HepG2 (cell line): ENCODE measurements around the gene SLC39A10. TPM values are rescaled to one million over a fixed set of nuclear protein-coding genes. Genes with fewer than 3 reads are reported as not detected.

Experiments
- ATF6 ChIP-seq: sonication (generic); formaldehyde crosslinking; conservative IDR thresholded peaks from 2 replicates; pipeline ENCODE4 v1.4.0; 2020; ENCODE audit warnings: missing genetic modification reagents
- ELF1 ChIP-seq: sonication (generic); formaldehyde crosslinking; IDR thresholded peaks from 2 replicates; pipeline ENCODE4 v1.4.0; 2020; ENCODE audit warnings: missing genetic modification reagents
- ETS1 ChIP-seq: sonication (generic); formaldehyde crosslinking; IDR thresholded peaks from 2 replicates; pipeline ENCODE4 v1.4.0; 2020; ENCODE audit warnings: missing genetic modification reagents
- ETV5 ChIP-seq: IDR thresholded peaks from 2 replicates; pipeline ENCODE4 v1.6.1; 2018; ENCODE audit warnings: missing biosample characterization, missing genetic modification reagents, inconsistent platforms, borderline replicate concordance
- PAXIP1 ChIP-seq: sonication (generic); formaldehyde crosslinking; conservative IDR thresholded peaks from 2 replicates; pipeline ENCODE4 v1.4.0; 2020; ENCODE audit warnings: mild to moderate bottlenecking, missing genetic modification reagents, moderate library complexity
- RELA ChIP-seq: sonication (generic); formaldehyde crosslinking; IDR thresholded peaks from 2 replicates; pipeline ENCODE4 v1.4.0; 2020; ENCODE audit warnings: missing genetic modification reagents
- SOX5 ChIP-seq: IDR thresholded peaks from 2 replicates; pipeline ENCODE4 v1.6.1; 2016; ENCODE audit warnings: borderline replicate concordance
- TARDBP ChIP-seq: sonication (generic); formaldehyde crosslinking; IDR thresholded peaks from 2 replicates; pipeline ENCODE4 v1.8.0; 2022; ENCODE audit warnings: mild to moderate bottlenecking, missing genetic modification reagents
- UBTF ChIP-seq: sonication (generic); formaldehyde crosslinking; IDR thresholded peaks from 2 replicates; pipeline ENCODE4 v1.4.0; 2020; ENCODE audit warnings: mild to moderate bottlenecking, missing genetic modification reagents
- ZGPAT ChIP-seq: IDR thresholded peaks from 2 replicates; pipeline ENCODE4 v1.6.1; 2016; ENCODE audit warnings: mild to moderate bottlenecking
- ZNF292 ChIP-seq: sonication (generic); formaldehyde crosslinking; IDR thresholded peaks from 2 replicates; pipeline ENCODE4 v1.8.1; 2022; ENCODE audit warnings: mild to moderate bottlenecking, low read depth, missing genetic modification reagents, borderline replicate concordance
- ZNF326 ChIP-seq: sonication (generic); formaldehyde crosslinking; IDR thresholded peaks from 2 replicates; pipeline ENCODE4 v1.4.0; 2020; ENCODE audit warnings: missing genetic modification reagents, borderline replicate concordance
- ZNF343 ChIP-seq: sonication (generic); formaldehyde crosslinking; IDR thresholded peaks from 2 replicates; pipeline ENCODE4 v1.4.0; 2020; ENCODE audit warnings: mild to moderate bottlenecking, missing genetic modification reagents
- ZNF605 ChIP-seq: sonication (generic); formaldehyde crosslinking; IDR thresholded peaks from 2 replicates; pipeline ENCODE4 v1.8.0; 2022; ENCODE audit warnings: mild to moderate bottlenecking, missing genetic modification reagents
- ZNF691 ChIP-seq: sonication (generic); formaldehyde crosslinking; IDR thresholded peaks from 2 replicates; pipeline ENCODE4 v1.4.0; 2020; ENCODE audit warnings: missing genetic modification reagents, low read depth, mild to moderate bottlenecking, borderline replicate concordance
- ZNF768 ChIP-seq: sonication (generic); formaldehyde crosslinking; IDR thresholded peaks from 2 replicates; pipeline ENCODE4 v1.4.0; 2020; ENCODE audit warnings: missing genetic modification reagents
- ZNF792 ChIP-seq: IDR thresholded peaks from 2 replicates; pipeline ENCODE4 v1.6.1; 2016
- polyA plus RNA-seq, 8 experiments: library from polyadenylated mRNA; depleted of rRNA in 3 of 8; stranded (reverse) in 7 of 8; unstranded in 1 of 8; fragments of >200 nt; fragmentation: Illumina TruSeq in 4 of 8; extraction: Trizol in 4 of 8; gene quantifications; 2 replicates each; pipeline versions ENCODE4 v1.2.1 to v1.2.3, GENCODE V29; 2011 to 2016; ENCODE audit warnings: low read depth in 4 of 8, missing spikeins in 1 of 8, mixed read lengths in 1 of 8; ENCODE audit not compliant: insufficient read depth in 1 of 8
- total RNA-seq, 5 experiments: library from RNA; depleted of rRNA; stranded (reverse); fragments of >200 nt; fragmentation: Illumina TruSeq; extraction: Trizol; gene quantifications; 2 replicates each; pipeline ENCODE4 v1.2.3, GENCODE V29; 2016; ENCODE audit warnings: low read depth in 1 of 5

The SLC39A10 gene
- total and polyA plus RNA-seq, 2 of the 13 experiments (the other 11 are each of a cell fraction or from before 2014, with no cell fraction given) = 13.2 to 21.0 TPM

GRCh38 chr2:195657634-195658540 lies 861 bp downstream of the SLC39A10 start (continued):
- TF ChIP-seq RELA = no peak
- 0 out of 2 replicates have a peak, but pooled peaks have one; percentile 21 for TF ChIP-seq ZNF292 (CRISPR knock-in tag)
- TF ChIP-seq SOX5 = no peak
- TF ChIP-seq ZNF605 = peak; percentile 81
- TF ChIP-seq ZNF691 (CRISPR knock-in tag) = no peak; the same call in 1 of the 2 replicates
- no peak; the same call in 1 of the 2 replicates for TF ChIP-seq ZNF792 (CRISPR knock-in tag)
- no peak for TF ChIP-seq ZNF326 (CRISPR knock-in tag)
- no peak for TF ChIP-seq ATF6
- TF ChIP-seq TARDBP = peak; percentile 57
- peak; percentile 27; the same call in 1 of the 2 replicates for TF ChIP-seq UBTF (CRISPR knock-in tag)
- no peak; the same call in 1 of the 2 replicates for TF ChIP-seq PAXIP1 (CRISPR knock-in tag)
- no peak for TF ChIP-seq ZNF343 (CRISPR knock-in tag)
- peak; percentile 43; the same call in 1 of the 2 replicates for TF ChIP-seq ETV5 (CRISPR knock-in tag)
- TF ChIP-seq ELF1 (CRISPR knock-in tag) = no peak
- no peak for TF ChIP-seq ETS1 (CRISPR knock-in tag)
- no peak for TF ChIP-seq ZNF768 (CRISPR knock-in tag)
- peak; percentile 60 for TF ChIP-seq ZGPAT (CRISPR knock-in tag)
